K562 (cell line): ENCODE data around the gene PI4KA. TPM values are rescaled to one million over a fixed set of nuclear protein-coding genes. Genes with fewer than 3 reads are reported as not detected.

Source experiments
- CAMTA2 ChIP-seq: fragments of 250-450 bp; sonication (Bioruptor Pico); conservative IDR thresholded peaks from 2 replicates; pipeline ENCODE4 v1.5.1; 2022
- CBFA2T2 ChIP-seq: fragments of 450-650 bp; conservative IDR thresholded peaks from 2 replicates; pipeline ENCODE4 v1.6.1; 2017; ENCODE audit warnings: mild to moderate bottlenecking
- CC2D1A ChIP-seq: fragments of 450-650 bp; IDR thresholded peaks from 2 replicates; pipeline ENCODE4 v1.6.1; 2017; ENCODE audit warnings: mild to moderate bottlenecking
- EP400 ChIP-seq: fragments of 450-650 bp; IDR thresholded peaks from 2 replicates; pipeline ENCODE4 v1.6.1; 2017; ENCODE audit warnings: antibody characterized with exemption, mild to moderate bottlenecking, moderate library complexity
- KAT7 ChIP-seq: sonication (generic); formaldehyde crosslinking; IDR thresholded peaks from 2 replicates; pipeline ENCODE4 v1.8.0; 2022; ENCODE audit warnings: missing genetic modification reagents, mild to moderate bottlenecking, borderline replicate concordance
- LARP7 ChIP-seq: fragments of 450-650 bp; IDR thresholded peaks from 2 replicates; pipeline ENCODE4 v1.6.1; 2016
- MCM7 ChIP-seq, 2 experiments: fragments of 450-650 bp; IDR thresholded peaks; 2 replicates each; pipeline ENCODE4 v1.6.1; 2016 to 2018
- MXD1 ChIP-seq: fragments of 250-450 bp; sonication (Bioruptor Pico); IDR thresholded peaks from 2 replicates; pipeline ENCODE4 v1.8.0; 2021; ENCODE audit warnings: borderline replicate concordance, mild to moderate bottlenecking, moderate library complexity; ENCODE audit not compliant: poor library complexity, severe bottlenecking
- NFE2 ChIP-seq: IDR thresholded peaks from 2 replicates; pipeline ENCODE4 v1.6.1; 2014; ENCODE audit warnings: antibody characterized with exemption, low read depth
- NFYB ChIP-seq: IDR thresholded peaks from 2 replicates; pipeline ENCODE4 v1.6.1; 2011; ENCODE audit warnings: mild to moderate bottlenecking, moderate library complexity; ENCODE audit not compliant: insufficient read length; ENCODE audit errors: extremely low read depth
- POU5F1 ChIP-seq: fragments of 150-350 bp; IDR thresholded peaks from 2 replicates; pipeline ENCODE4 v1.6.1; 2014; ENCODE audit warnings: borderline replicate concordance, low read length, low read depth, mild to moderate bottlenecking; ENCODE audit not compliant: partially characterized antibody
- TGIF2 ChIP-seq: sonication (generic); formaldehyde crosslinking; IDR thresholded peaks from 2 replicates; pipeline ENCODE4 v1.8.1; 2022; ENCODE audit warnings: mild to moderate bottlenecking, missing genetic modification reagents, moderate library complexity
- XRCC5 ChIP-seq: fragments of 200-400 bp; formaldehyde crosslinking; IDR thresholded peaks from 2 replicates; pipeline ENCODE4 v1.6.1; 2017; ENCODE audit warnings: low read depth, mild to moderate bottlenecking, low read length
- YY1 ChIP-seq, 3 experiments: IDR thresholded peaks; 2 replicates each; pipeline ENCODE4 v1.6.1; 2011; ENCODE audit warnings: low read length in 2 of 3, mild to moderate bottlenecking in 2 of 3, moderate library complexity in 2 of 3, borderline replicate concordance in 1 of 3, control low read depth in 1 of 3, low read depth in 1 of 3; ENCODE audit not compliant: insufficient read depth in 3 of 3, insufficient replicate concordance in 2 of 3, control insufficient read depth in 1 of 3, insufficient read length in 1 of 3; ENCODE audit errors: extremely low read depth in 1 of 3
- ZBTB43 ChIP-seq: sonication (generic); formaldehyde crosslinking; IDR thresholded peaks from 2 replicates; pipeline ENCODE4 v1.8.0; 2023; ENCODE audit warnings: mild to moderate bottlenecking, missing genetic modification reagents
- ZC3H4 ChIP-seq: sonication (generic); formaldehyde crosslinking; IDR thresholded peaks from 2 replicates; pipeline ENCODE4 v1.9.0; 2021; ENCODE audit warnings: missing genetic modification reagents, borderline replicate concordance
- ZNF121 ChIP-seq: sonication (generic); formaldehyde crosslinking; conservative IDR thresholded peaks from 2 replicates; pipeline ENCODE4 v1.8.0; 2022; ENCODE audit warnings: missing genetic modification reagents
- ZNF175 ChIP-seq: fragments of 200-800 bp; sonication (Bioruptor generic); IDR thresholded peaks from 2 replicates; pipeline ENCODE4 v1.6.1; 2016; ENCODE audit warnings: low read depth, mild to moderate bottlenecking, missing genetic modification characterization, missing compliant biosample characterization
- ZNF24 ChIP-seq: fragments of 450-650 bp; IDR thresholded peaks from 2 replicates; pipeline ENCODE4 v1.6.1; 2016
- ZNF644 ChIP-seq: fragments of 200-800 bp; sonication (Bioruptor generic); IDR thresholded peaks from 2 replicates; pipeline ENCODE4 v1.6.1; 2016; ENCODE audit warnings: low read depth, missing genetic modification characterization, missing compliant biosample characterization
- ZNF75A ChIP-seq: fragments of 450-650 bp; formaldehyde crosslinking; IDR thresholded peaks from 2 replicates; pipeline ENCODE4 v1.4.0; 2020; ENCODE audit warnings: mild to moderate bottlenecking
- polyA plus RNA-seq, 8 experiments: library from polyadenylated mRNA; depleted of rRNA in 4 of 8; stranded (reverse) in 5 of 8; unstranded in 3 of 8; fragments of >200 nt; fragmentation: Nextera tagmentation in 2 of 8; fragmentation: Illumina TruSeq in 1 of 8; extraction: Ambion mirVana in 2 of 8; extraction: Trizol in 1 of 8; gene quantifications; 2 replicates each; pipeline versions ENCODE4 v1.2.1 to v1.2.3, GENCODE V29; 2011 to 2014; ENCODE audit warnings: inconsistent platforms in 1 of 8, missing spikeins in 1 of 8
- total RNA-seq, 7 experiments: library from RNA; depleted of rRNA in 6 of 7; stranded (reverse); fragments of >200 nt in 6 of 7; fragmentation: Illumina TruSeq in 2 of 7; extraction: Trizol in 2 of 7; gene quantifications; 2 replicates each; pipeline versions ENCODE4 v1.2.1 to v1.2.3, GENCODE V29; 2011 to 2021; ENCODE audit warnings: low replicate concordance in 1 of 7
- TF ChIP-seq, protein P1 (sequence below): sonication (generic); formaldehyde crosslinking; IDR thresholded peaks from 2 replicates; pipeline ENCODE4 v1.5.0; 2020; ENCODE audit warnings: missing genetic modification reagents
- TF ChIP-seq, protein P2 (sequence below): sonication (generic); formaldehyde crosslinking; IDR thresholded peaks from 2 replicates; pipeline ENCODE4 v1.8.0; 2022; ENCODE audit warnings: mild to moderate bottlenecking, low read depth, missing genetic modification reagents
- TF ChIP-seq, protein P3 (sequence below): IDR thresholded peaks from 2 replicates; pipeline ENCODE4 v1.6.1; 2016; ENCODE audit warnings: missing genetic modification characterization, missing compliant biosample characterization

The PI4KA gene
- total and polyA plus RNA-seq, 9 of the 15 experiments (the other 6 are each of a cell fraction or from before 2014, with no cell fraction given): 7.3 to 187 (median 84.7) TPM

DNA sequence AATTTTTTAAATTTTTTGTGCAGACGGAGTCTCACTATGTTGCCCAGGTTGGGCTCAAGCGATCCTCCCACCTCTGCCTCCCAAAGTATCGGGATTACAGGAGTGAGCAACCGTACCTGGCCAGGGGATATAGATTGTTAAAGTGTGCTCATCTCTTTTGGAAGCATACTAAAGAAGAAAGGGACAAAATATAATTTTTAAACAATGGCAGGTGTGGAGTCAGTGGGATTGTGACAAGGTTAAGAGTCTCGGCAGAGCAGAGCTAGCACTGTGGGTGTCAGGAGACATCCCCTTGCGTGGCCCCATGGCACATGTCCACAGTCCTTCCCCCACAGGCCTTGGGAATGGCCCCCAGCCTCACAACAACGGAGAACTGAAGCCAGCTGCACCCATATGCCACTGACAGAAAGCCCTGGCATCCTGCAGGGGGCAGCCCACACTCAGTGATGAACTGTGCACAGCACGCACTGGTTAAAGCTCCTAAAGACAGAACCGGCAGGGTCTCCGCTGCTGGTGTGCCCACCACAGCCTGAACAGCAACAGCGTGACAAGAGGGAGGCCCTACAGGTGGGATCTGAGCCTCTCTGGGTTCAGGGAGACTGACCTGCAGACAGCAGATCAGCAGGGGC lies 54.8 kb downstream of the PI4KA start (continued):
- TF ChIP-seq, protein P1, sequence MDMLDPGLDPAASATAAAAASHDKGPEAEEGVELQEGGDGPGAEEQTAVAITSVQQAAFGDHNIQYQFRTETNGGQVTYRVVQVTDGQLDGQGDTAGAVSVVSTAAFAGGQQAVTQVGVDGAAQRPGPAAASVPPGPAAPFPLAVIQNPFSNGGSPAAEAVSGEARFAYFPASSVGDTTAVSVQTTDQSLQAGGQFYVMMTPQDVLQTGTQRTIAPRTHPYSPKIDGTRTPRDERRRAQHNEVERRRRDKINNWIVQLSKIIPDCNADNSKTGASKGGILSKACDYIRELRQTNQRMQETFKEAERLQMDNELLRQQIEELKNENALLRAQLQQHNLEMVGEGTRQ (CRISPR knock-in tag): no peak
- TF ChIP-seq NFYB: no peak
- no peak for TF ChIP-seq CBFA2T2
- peak in 2 of 3 experiments; percentile 25 to 40 for TF ChIP-seq YY1 (IDR thresholded peaks at IDR 0.05; ENCODE audit: borderline replicate concordance in 1 of 3, control insufficient read depth in 1 of 3, extremely low read depth in 1 of 3, insufficient read depth in 3 of 3, insufficient read length in 1 of 3, insufficient replicate concordance in 2 of 3, low read depth in 1 of 3, low read length in 2 of 3)
- no peak for TF ChIP-seq ZNF121 (CRISPR knock-in tag)
- TF ChIP-seq TGIF2 (CRISPR knock-in tag): no peak
- TF ChIP-seq ZNF175 (CRISPR knock-in tag): no peak
- TF ChIP-seq EP400: no peak
- no peak for TF ChIP-seq LARP7
- TF ChIP-seq ZNF24: peak; percentile 69
- no peak; the same call in 1 of the 2 replicates for TF ChIP-seq ZC3H4
- TF ChIP-seq, protein P2, sequence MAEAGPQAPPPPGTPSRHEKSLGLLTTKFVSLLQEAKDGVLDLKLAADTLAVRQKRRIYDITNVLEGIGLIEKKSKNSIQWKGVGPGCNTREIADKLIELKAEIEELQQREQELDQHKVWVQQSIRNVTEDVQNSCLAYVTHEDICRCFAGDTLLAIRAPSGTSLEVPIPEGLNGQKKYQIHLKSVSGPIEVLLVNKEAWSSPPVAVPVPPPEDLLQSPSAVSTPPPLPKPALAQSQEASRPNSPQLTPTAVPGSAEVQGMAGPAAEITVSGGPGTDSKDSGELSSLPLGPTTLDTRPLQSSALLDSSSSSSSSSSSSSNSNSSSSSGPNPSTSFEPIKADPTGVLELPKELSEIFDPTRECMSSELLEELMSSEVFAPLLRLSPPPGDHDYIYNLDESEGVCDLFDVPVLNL (CRISPR knock-in tag): 0 out of 2 replicates have a peak, but pooled peaks have one; percentile 67
- no peak for TF ChIP-seq KAT7 (CRISPR knock-in tag)
- TF ChIP-seq, protein P3, sequence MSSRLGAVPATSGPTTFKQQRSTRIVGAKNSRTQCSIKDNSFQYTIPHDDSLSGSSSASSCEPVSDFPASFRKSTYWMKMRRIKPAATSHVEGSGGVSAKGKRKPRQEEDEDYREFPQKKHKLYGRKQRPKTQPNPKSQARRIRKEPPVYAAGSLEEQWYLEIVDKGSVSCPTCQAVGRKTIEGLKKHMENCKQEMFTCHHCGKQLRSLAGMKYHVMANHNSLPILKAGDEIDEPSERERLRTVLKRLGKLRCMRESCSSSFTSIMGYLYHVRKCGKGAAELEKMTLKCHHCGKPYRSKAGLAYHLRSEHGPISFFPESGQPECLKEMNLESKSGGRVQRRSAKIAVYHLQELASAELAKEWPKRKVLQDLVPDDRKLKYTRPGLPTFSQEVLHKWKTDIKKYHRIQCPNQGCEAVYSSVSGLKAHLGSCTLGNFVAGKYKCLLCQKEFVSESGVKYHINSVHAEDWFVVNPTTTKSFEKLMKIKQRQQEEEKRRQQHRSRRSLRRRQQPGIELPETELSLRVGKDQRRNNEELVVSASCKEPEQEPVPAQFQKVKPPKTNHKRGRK: no peak
- TF ChIP-seq ZBTB43: no peak
- TF ChIP-seq CAMTA2: no peak
- peak; percentile 93 for TF ChIP-seq CC2D1A
- no peak for TF ChIP-seq MXD1 (CRISPR knock-in tag)
- no peak for TF ChIP-seq XRCC5
- TF ChIP-seq NFE2: 0 out of 2 replicates have a peak, but pooled peaks have one; percentile 1
- TF ChIP-seq ZNF644 (tag): no peak
- TF ChIP-seq MCM7 (IDR thresholded peaks at IDR 0.05): no peak
- TF ChIP-seq POU5F1: no peak
- no peak for TF ChIP-seq ZNF75A
